Activated CD4-positive, alpha-beta T cell treated with anti-CD3 and anti-CD28 coated beads, Interleukin-2, Interleukin-4, amounts not matched to agents 100 ng/mL and 50 ng/mL, durations not matched to agents 16 hours and 8 hours (primary cell): Measurements from ENCODE around the gene JMJD1C.
A peak's percentile ranks its signal among the peaks of the same experiment; 100 is the strongest.
"Not testable (repeated sequence)": the region's sequence is repeated elsewhere in the genome, so short reads cannot be mapped to it uniquely, and the experiment has no call there.

ENCODE experiments used
- DNase-seq: peaks from one replicate; pipeline ENCODE4 v3.0.0-alpha.2; 2020; ENCODE audit warnings: low spot score

Gene JMJD1C

GRCh38 chr10:63168821-63169462 is 296.8 kb downstream of the JMJD1C start:
- DNase-seq, result no peak

DNA sequence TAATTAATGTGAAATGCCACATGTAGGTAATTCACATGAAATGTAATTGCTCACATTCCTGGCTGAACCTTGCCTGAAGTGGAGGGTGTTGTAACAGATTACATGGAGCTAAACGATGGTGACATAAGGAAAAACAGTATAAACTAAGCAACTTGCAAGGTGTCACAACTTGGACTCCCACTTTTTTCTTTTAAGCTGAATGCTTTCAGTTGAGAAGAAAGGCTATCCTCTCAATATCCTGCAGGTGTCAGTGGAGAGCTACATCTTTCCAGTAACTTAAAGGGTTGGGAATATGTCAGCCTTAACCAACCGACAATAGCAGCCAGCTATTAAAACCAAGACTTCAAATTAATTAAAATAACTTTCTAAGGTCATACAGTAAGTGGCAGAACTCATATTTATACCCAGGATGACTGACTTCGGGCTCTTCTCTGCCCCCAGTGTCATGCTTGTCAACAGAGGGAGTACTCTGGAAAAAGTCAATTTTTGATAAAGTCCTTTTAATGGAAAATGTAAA is 299.0 kb downstream of the JMJD1C start:
- DNase-seq, result peak; percentile 67

DNA sequence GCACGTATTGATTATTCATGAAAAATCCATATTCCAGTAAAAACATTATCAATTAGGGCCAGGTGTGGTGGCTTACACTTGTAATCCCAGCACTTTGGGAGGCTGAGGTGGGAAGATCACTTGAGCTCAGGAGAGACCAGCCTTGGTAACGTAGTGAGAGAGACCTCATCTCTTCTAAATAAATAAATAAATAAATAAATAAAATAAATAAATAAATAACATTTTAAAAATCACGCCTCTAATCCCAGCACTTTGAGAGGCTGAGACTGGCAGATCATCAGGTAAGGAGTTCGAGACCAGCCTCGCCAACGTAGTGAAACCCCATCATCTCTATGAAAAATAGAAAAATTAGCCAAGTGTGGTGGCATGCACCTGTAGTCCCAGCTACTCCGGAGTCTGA is 300.5 kb downstream of the JMJD1C start:
- DNase-seq, result no peak

GRCh38 chr10:63164166-63164623 is 301.6 kb downstream of the JMJD1C start:
- no peak for DNase-seq

DNA sequence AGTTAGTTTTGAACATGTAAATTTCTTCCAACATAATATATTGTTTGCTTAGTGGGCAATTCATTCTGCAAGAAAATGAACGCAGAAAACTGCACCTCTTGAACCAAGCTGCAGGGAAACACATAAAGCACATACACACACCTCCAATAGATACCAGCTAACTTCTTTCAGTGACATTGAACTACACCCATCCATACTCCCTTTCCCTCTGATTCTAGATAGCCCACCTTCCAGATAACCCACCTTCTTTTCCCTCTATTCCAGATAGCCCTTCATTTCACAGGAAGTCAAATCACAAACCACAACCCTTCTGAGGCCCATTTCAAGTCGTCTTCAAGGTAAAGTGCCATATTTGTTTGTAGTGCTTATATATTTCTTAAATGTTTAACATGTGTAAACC is 304.2 kb downstream of the JMJD1C start:
- no peak for DNase-seq

- peak; percentile 71 for DNase-seq
Measured at GRCh38 chr10:63157845-63158624, 307.7 kb downstream of the JMJD1C start.

GRCh38 chr10:63156236-63156635 is 309.5 kb downstream of the JMJD1C start:
- no peak for DNase-seq

DNA sequence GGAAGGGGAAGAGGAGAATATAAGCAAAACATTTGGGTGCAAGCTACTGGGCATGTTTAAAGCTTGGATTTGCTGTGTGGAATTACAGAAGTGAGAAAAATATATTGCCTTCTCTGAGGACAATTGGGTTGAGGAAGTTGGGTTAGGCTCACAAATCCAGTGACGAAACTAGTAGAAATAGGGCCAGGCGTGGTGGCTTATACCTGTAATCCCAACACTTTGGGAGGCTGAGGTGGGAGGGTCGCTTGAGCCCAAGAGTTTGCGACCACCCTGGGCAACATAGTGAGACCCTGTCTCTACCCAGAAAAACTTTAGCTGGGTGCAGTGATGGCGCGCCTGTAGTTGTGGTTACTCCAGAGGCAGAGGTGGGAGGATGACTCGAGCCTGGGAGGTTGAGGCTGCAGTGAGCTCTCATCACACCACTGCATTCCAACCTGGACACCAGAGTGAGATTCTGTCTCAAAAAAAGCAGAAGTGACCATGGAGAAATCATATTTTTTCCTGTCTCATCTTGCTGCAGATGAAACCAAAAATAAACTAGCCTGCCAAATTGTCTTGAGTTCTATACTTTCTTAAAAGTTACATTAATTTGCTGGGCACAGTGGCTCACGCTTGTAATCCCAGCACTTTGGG is 310.3 kb downstream of the JMJD1C start:
- no peak for DNase-seq

DNA sequence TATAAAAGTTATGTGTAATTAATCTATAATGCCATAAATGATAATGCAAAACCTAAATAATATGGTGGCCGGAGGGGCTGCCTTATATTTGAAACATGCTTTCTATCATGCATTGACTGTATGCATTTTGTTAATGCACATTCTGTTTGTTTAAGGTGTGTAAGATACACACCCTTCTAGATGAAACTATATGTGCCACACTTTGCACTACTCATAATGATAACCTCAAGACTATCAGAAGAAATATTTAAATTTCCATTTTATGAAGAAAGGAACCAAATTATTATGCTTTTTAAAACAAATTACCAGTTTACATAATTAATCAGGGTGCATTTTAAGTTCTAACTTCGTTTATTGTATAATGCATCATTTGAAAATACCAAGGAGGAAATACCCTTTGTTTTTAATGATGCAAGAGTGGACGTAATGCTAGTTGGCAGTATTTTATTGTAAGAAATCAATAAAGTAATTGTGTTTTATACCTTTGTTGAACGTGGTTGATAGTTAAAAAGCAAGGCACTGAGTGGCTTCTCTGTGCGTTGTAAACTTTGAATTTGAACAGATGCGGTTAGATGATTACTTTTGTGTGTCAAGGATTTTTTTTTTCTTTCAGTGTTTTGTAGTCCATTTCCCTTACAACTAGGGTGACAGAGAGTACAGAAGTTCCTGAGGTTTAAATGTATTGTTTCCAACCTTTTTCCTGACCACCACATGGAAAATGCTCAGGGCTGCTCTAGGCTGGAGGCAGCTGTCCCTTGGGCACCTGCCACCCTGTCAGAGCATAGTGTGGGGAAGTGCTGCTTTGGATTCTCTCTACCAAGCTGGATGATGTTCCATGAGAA is 311.0 kb downstream of the JMJD1C start:
- DNase-seq, result no peak

- DNase-seq, result not testable (repeated sequence)
Measured at GRCh38 chr10:63153868-63154545, 311.8 kb downstream of the JMJD1C start.

GRCh38 chr10:63150745-63151144 is 315.0 kb downstream of the JMJD1C start:
- DNase-seq, result no peak

DNA sequence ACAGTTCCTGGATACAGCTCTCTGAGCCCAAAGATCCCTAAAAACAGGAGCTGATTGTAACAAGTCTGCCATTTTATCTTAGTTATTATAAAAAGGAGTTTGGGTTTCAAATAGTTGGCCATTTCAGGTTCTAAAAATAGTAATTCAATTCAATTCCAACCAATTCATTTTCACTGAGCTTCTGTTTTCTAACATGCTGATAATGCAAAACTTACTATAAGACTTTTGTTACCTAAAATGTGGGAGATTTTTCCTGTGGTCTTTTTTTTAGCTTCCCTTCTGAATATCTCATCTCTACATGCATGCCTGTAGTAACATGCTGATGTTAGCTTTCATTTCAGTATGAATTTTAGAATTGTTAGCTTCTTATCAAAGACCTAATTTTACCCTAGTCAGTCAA is 319.3 kb downstream of the JMJD1C start:
- no peak for DNase-seq

GRCh38 chr10:63145782-63146181 is 320.0 kb downstream of the JMJD1C start:
- DNase-seq, result no peak

DNA sequence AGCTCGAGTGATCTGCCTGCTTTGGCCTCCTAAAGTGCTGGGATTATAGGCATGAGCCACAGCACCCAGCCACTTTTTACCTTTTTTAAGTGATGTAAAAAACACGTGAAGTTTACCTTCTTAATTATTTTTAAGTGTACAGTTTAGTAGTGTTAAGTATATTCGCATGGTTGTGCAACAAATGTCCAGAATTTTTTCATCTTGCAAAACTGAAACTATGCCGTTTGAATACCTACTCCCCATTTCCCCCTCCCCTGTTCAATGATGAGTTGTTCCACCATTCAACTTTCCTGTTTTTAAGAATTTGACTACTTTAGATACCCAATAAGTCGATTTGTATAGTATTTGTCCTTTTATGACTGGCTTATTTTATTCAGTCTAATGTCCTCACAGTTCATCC is 321.8 kb downstream of the JMJD1C start:
- no peak for DNase-seq

GRCh38 chr10:63142136-63142535 is 323.6 kb downstream of the JMJD1C start:
- DNase-seq, result no peak

- DNase-seq, result no peak
Measured at GRCh38 chr10:63140077-63140476, 325.7 kb downstream of the JMJD1C start.

- no peak for DNase-seq
Measured at GRCh38 chr10:63137306-63137705, 328.5 kb downstream of the JMJD1C start.

- peak; percentile 31 for DNase-seq
Measured at GRCh38 chr10:63133821-63134557, 331.8 kb downstream of the JMJD1C start.

GRCh38 chr10:63133056-63133820 is 332.5 kb downstream of the JMJD1C start, which contains the start of gene NRBF2:
TSS of gene NRBF2 (plus strand) at chr10:63133328. CDS start at chr10:63133471, 143 bp downstream.
- DNase-seq, result peak; percentile 97

GRCh38 chr10:63132651-63133055 is 333.1 kb downstream of the JMJD1C start:
- DNase-seq, result no peak
